ENCODE results near the gene PRSS53. TPM values are rescaled to one million over a fixed set of nuclear protein-coding genes. Genes with fewer than 3 reads are reported as not detected.
A peak's percentile ranks its signal among the peaks of the same experiment; 100 is the strongest.

The PRSS53 gene
- total and polyA plus RNA-seq, 9 donors: 0.30 to 2.9 (median 1.5) TPM

DNA sequence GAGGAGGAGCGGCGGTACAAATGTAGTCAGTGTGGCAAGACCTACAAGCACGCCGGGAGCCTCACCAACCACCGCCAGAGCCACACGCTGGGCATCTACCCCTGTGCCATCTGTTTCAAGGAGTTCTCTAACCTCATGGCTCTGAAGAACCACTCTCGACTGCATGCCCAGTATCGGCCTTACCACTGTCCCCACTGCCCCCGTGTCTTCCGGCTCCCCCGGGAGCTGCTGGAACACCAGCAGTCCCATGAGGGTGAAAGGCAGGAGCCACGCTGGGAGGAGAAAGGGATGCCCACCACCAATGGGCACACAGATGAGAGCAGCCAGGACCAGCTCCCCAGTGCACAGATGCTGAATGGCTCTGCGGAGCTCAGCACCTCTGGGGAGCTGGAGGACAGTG, 11.7 kb downstream of the PRSS53 start:
- Histone ChIP-seq H3K4me1 (ENCODE audit: insufficient read depth) (peaks cover 5% of the 10 kb centered on the region), H3K36me3 (no peaks in the 10 kb centered on the region), H3K27ac (no peak overlapping the region), H3K9me3 (no peaks in the 10 kb centered on the region), H3K27me3 (no peaks in the 10 kb centered on the region), H3K4me3 (no peak overlapping the region)
- intact Hi-C loops (cut with DNase I): no loop called here
- WGBS, 3 donors: 87 to 89% (median 88%) methylated on average over 12 to 13 of the region's 13 CpGs
- no peak for DNase-seq
- TF ChIP-seq POLR2A (IDR thresholded peaks at IDR 0.05) (no peak), EP300 (IDR thresholded peaks at IDR 0.05) (no peak), CTCF (IDR thresholded peaks at IDR 0.05) (no peak)

DNA sequence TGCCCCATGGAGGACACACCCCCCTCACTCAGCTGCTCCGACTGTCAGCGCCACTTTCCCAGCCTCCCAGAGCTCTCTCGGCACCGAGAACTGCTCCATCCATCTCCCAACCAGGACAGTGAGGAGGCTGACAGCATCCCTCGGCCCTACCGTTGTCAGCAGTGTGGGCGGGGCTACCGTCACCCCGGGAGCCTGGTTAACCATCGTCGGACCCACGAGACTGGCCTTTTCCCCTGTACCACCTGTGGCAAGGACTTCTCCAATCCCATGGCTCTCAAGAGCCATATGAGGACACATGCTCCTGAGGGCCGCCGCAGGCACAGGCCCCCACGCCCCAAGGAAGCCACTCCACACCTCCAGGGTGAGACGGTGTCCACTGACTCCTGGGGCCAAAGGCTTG, 12.4 kb downstream of the PRSS53 start:
- intact Hi-C loops (cut with DNase I): no loop called here
- H3K4me1 ChIP-seq (ENCODE audit: insufficient read depth): peaks cover 4% of the 10 kb centered on the region
- no peak for DNase-seq

GRCh38 chr16:31074814-31075183, 13.9 kb downstream of the PRSS53 start:
- DNase-seq: no peak
- intact Hi-C loops (cut with DNase I): no loop called here

More for the DNA sequence above, 12.4 kb downstream of the PRSS53 start:
- no peak overlapping the region for H3K4me3 ChIP-seq
- TF ChIP-seq CTCF (IDR thresholded peaks at IDR 0.05) (no peak), POLR2A (IDR thresholded peaks at IDR 0.05) (no peak), EP300 (IDR thresholded peaks at IDR 0.05) (no peak)
- H3K27me3 ChIP-seq: no peaks in the 10 kb centered on the region
- no peaks in the 10 kb centered on the region for H3K9me3 ChIP-seq
- no peak overlapping the region for H3K27ac ChIP-seq
- WGBS, 3 donors: 64 to 71% (median 65%) methylated on average over 16 of the region's 16 CpGs
- no peaks in the 10 kb centered on the region for H3K36me3 ChIP-seq

GRCh38 chr16:31073970-31074813, 14.6 kb downstream of the PRSS53 start, which contains the start of the genes ZNF646 and ZNF668:
ZNF646 (plus strand) TSS chr16:31074422; CDS start chr16:31076325, 1,903 bp downstream.
ZNF668 (minus strand) TSS chr16:31074240; CDS start chr16:31064459, 9,781 bp downstream.
- Histone ChIP-seq H3K4me1 (ENCODE audit: insufficient read depth) (peaks cover 4% of the 10 kb centered on the region), H3K27me3 (no peaks in the 10 kb centered on the region), H3K4me3 (peak within 1 kb of the TSS; percentile 94), H3K36me3 (no peaks in the 10 kb centered on the region), H3K9me3 (no peaks in the 10 kb centered on the region), H3K27ac (peak within 1 kb of the TSS; percentile 79 to 86)
- WGBS, 3 donors: 0% methylated on average over 48 of the region's 48 CpGs
- peak; percentile 96 to 98 (median 97) for DNase-seq
- intact Hi-C loops (cut with DNase I): no loop called here
- peak; percentile 65 for TF ChIP-seq POLR2A (IDR thresholded peaks at IDR 0.05)
- TF ChIP-seq CTCF (IDR thresholded peaks at IDR 0.05): no peak

More at GRCh38 chr16:31074814-31075183, 13.9 kb downstream of the PRSS53 start:
- no peaks in the 10 kb centered on the region for H3K27me3 ChIP-seq
- 1 to 2% (median 1%) methylated on average over 7 of the region's 7 CpGs for WGBS, 3 donors
- H3K4me3 ChIP-seq: peak overlapping the region; percentile 94
- no peaks in the 10 kb centered on the region for H3K36me3 ChIP-seq
- peak overlapping the region in 1 of 2 donors; percentile 62 for H3K27ac ChIP-seq
- H3K4me1 ChIP-seq (ENCODE audit: insufficient read depth): peaks cover 4% of the 10 kb centered on the region
- no peaks in the 10 kb centered on the region for H3K9me3 ChIP-seq
- TF ChIP-seq CTCF (IDR thresholded peaks at IDR 0.05) (no peak), EP300 (IDR thresholded peaks at IDR 0.05) (no peak), POLR2A (IDR thresholded peaks at IDR 0.05) (no peak)
